Common myeloid progenitor, CD34-positive (primary cell): Measurements from ENCODE around the gene MS4A6E. TPM values are rescaled to one million over a fixed set of nuclear protein-coding genes. Genes with fewer than 3 reads are reported as not detected.
A peak's percentile ranks its signal among the peaks of the same experiment; 100 is the strongest.
"Not testable (repeated sequence)": the region's sequence is repeated elsewhere in the genome, so short reads cannot be mapped to it uniquely, and the experiment has no call there.

ENCODE experiments used
- CTCF ChIA-PET: fragments of 350-600 bp; sonication (Branson Sonifier 250); formaldehyde crosslinking; loops from one replicate; lab custom pipeline; 2021; ENCODE audit warnings: antibody characterized with exemption; lab: Charles Lee
- POLR2A ChIA-PET: fragments of 350-600 bp; sonication (Branson Sonifier 250); formaldehyde crosslinking; loops from one replicate; lab custom pipeline; 2021; ENCODE audit warnings: antibody characterized with exemption; lab: Charles Lee
- DNase-seq, 3 donors: peaks; one replicate each; pipeline versions ENCODE4 v3.0.0 to v3.0.0-alpha.2; 2013
- H3K27ac ChIP-seq, 2 experiments: 1 replicate in 1 of 2; 2 replicates in 1 of 2; pipeline ENCODE4 v1.7.0; 2013; ENCODE audit warnings: inconsistent platforms in 2 of 2, low read length in 2 of 2, mild to moderate bottlenecking in 2 of 2, low read depth in 1 of 2, moderate library complexity in 1 of 2; ENCODE audit not compliant: severe bottlenecking in 2 of 2, insufficient read depth in 1 of 2, poor library complexity in 1 of 2
- H3K27me3 ChIP-seq, 5 experiments: replicated peaks in 2 of 5; 1 replicate in 3 of 5; 2 replicates in 2 of 5; pipeline versions ENCODE4 v1.6.1 to v1.7.0; 2013; ENCODE audit warnings: low read length in 4 of 5, mild to moderate bottlenecking in 2 of 5, moderate library complexity in 2 of 5, inconsistent platforms in 1 of 5; ENCODE audit not compliant: insufficient read depth in 5 of 5, control insufficient read depth in 4 of 5
- H3K36me3 ChIP-seq, 4 experiments: 1 replicate in 2 of 4; 2 replicates in 2 of 4; pipeline versions ENCODE4 v1.6.1 to v1.7.0; 2013; ENCODE audit warnings: low read length in 3 of 4, control low read depth in 1 of 4, mild to moderate bottlenecking in 1 of 4; ENCODE audit not compliant: control insufficient read depth in 4 of 4, insufficient read depth in 4 of 4
- H3K4me1 ChIP-seq, 4 experiments: 1 replicate in 3 of 4; 2 replicates in 1 of 4; pipeline versions ENCODE4 v1.6.1 to v1.7.1; 2013; ENCODE audit warnings: low read length in 3 of 4, mild to moderate bottlenecking in 3 of 4, control low read depth in 1 of 4, inconsistent platforms in 1 of 4, moderate library complexity in 1 of 4; ENCODE audit not compliant: control insufficient read depth in 4 of 4, insufficient read depth in 4 of 4; ENCODE audit errors: control extremely low read depth in 1 of 4
- H3K4me3 ChIP-seq, 7 experiments: 1 replicate in 4 of 7; 2 replicates in 3 of 7; pipeline versions ENCODE4 v1.5.1 to v1.7.0; 2013; ENCODE audit warnings: mild to moderate bottlenecking in 7 of 7, low read length in 6 of 7, moderate library complexity in 6 of 7, inconsistent platforms in 2 of 7, low read depth in 2 of 7, control low read depth in 1 of 7; ENCODE audit not compliant: insufficient read depth in 4 of 7, control insufficient read depth in 1 of 7; ENCODE audit errors: extremely low read depth in 1 of 7
- H3K9me3 ChIP-seq, 5 experiments: 1 replicate in 4 of 5; 2 replicates in 1 of 5; pipeline versions ENCODE4 v1.6.1 to v1.7.1; 2013; ENCODE audit warnings: low read length in 4 of 5, mild to moderate bottlenecking in 2 of 5, inconsistent platforms in 1 of 5, low read depth in 1 of 5, moderate library complexity in 1 of 5; ENCODE audit not compliant: control insufficient read depth in 4 of 5, insufficient read depth in 2 of 5; ENCODE audit errors: control extremely low read depth in 1 of 5
- WGBS: methylation state at CpG from one replicate; pipeline ENCODE4 v1.1.5; 2013; ENCODE audit not compliant: insufficient coverage; 5-methylcytosine and 5-hydroxymethylcytosine counted together
- polyA plus RNA-seq: library from polyadenylated mRNA; unstranded; fragments of 120-200 nt; gene quantifications from one replicate; pipeline ENCODE4 v1.2.1, GENCODE V29; 2013

MS4A6E gene
- polyA plus RNA-seq, result not detected

- DNase-seq, result no peak
- CTCF ChIA-PET, result interaction anchor here (1.6 kb wide), 1 partner anchor 62 kb away, joined by 4 read pairs; no protein-coding TSS in a partner anchor
- 60% methylated on average over 1 of the region's 1 CpG for WGBS
- Histone ChIP-seq H3K9me3 (peaks cover 0 to 12% (median 2%) of the 10 kb centered on the region in 5 experiments), H3K36me3 (no peaks in the 10 kb centered on the region), H3K4me3 (no peak within 1 kb of the TSS), H3K4me1 (no peaks in the 10 kb centered on the region), H3K27me3 (no peaks in the 10 kb centered on the region), H3K27ac (no peak within 1 kb of the TSS)
- POLR2A ChIA-PET, result no interaction called here
Observed at GRCh38 chr11:60326955-60327354, at the start of gene MS4A6E. Gene MS4A6E, plus strand, starts transcription at chr11:60327255. Its CDS starts 7,641 bp downstream, at chr11:60334896.

- H3K27ac ChIP-seq, result peak within 1 kb of the TSS in 1 of 2 experiments; percentile 4
- 17% methylated on average over 1 of the region's 3 CpGs for WGBS
Observed at GRCh38 chr11:60280412-60280811, 46.6 kb upstream of the MS4A6E start, which contains the start of gene MS4A4A. Gene MS4A4A, plus strand, starts transcription at chr11:60280666. Its CDS starts 10 bp downstream, at chr11:60280676.

GRCh38 chr11:60281485-60281884 is 45.6 kb upstream of the MS4A6E start:
- no peak overlapping the region for H3K4me3 ChIP-seq
- peak in 2 of 3 donors; percentile 9 to 28 for DNase-seq
- H3K36me3 ChIP-seq, result no peaks in the 10 kb centered on the region
- POLR2A ChIA-PET, result no interaction called here
- peak overlapping the region in 1 of 2 experiments; percentile 36 for H3K27ac ChIP-seq
- H3K4me1 ChIP-seq, result peaks cover 0 to 20% (median 16%) of the 10 kb centered on the region in 4 experiments
- CTCF ChIA-PET, result interaction anchor here (1.0 kb wide), 1 partner anchor 16 kb away, joined by 3 read pairs; no protein-coding TSS in a partner anchor
- WGBS, result 100% methylated on average over 1 of the region's 2 CpGs
- peaks cover 0 to 2% (median 0%) of the 10 kb centered on the region in 5 experiments for H3K9me3 ChIP-seq
- no peaks in the 10 kb centered on the region for H3K27me3 ChIP-seq

More at GRCh38 chr11:60280412-60280811, 46.6 kb upstream of the MS4A6E start, which contains the start of gene MS4A4A:
- Histone ChIP-seq H3K4me1 (peaks cover 0 to 20% (median 16%) of the 10 kb centered on the region in 4 experiments), H3K27me3 (no peaks in the 10 kb centered on the region), H3K36me3 (no peaks in the 10 kb centered on the region), H3K9me3 (no peaks in the 10 kb centered on the region), H3K4me3 (no peak within 1 kb of the TSS)
- ChIA-PET POLR2A (no interaction called here), CTCF (interaction anchor here (0.8 kb wide), 1 partner anchor 65 kb away, joined by 3 read pairs; no protein-coding TSS in a partner anchor)
- peak; percentile 84 to 98 (median 95) for DNase-seq

- Histone ChIP-seq H3K4me3 (no peak overlapping the region), H3K27me3 (no peaks in the 10 kb centered on the region), H3K36me3 (no peaks in the 10 kb centered on the region), H3K9me3 (peaks cover 0 to 2% (median 0%) of the 10 kb centered on the region in 5 experiments), H3K4me1 (peaks cover 0 to 20% (median 16%) of the 10 kb centered on the region in 4 experiments), H3K27ac (no peak overlapping the region)
- ChIA-PET CTCF (no interaction called here), POLR2A (no interaction called here)
- peak in 2 of 3 donors; percentile 17 to 37 for DNase-seq
- WGBS, result no CpG with 5 or more reads among the region's 2 CpGs
Observed at GRCh38 chr11:60282286-60282685, 44.8 kb upstream of the MS4A6E start.

GRCh38 chr11:60285411-60286126 is 41.5 kb upstream of the MS4A6E start:
- H3K36me3 ChIP-seq, DNase-seq, H3K4me3 ChIP-seq, POLR2A ChIA-PET, CTCF ChIA-PET, H3K9me3 ChIP-seq, H3K27me3 ChIP-seq, H3K27ac ChIP-seq: not testable (repeated sequence)
- peaks cover 0 to 10% (median 7%) of the 10 kb centered on the region in 4 experiments for H3K4me1 ChIP-seq
- 97% methylated on average over 6 of the region's 7 CpGs for WGBS

- no peaks in the 10 kb centered on the region for H3K27me3 ChIP-seq
- no peaks in the 10 kb centered on the region for H3K4me1 ChIP-seq
- no peaks in the 10 kb centered on the region for H3K36me3 ChIP-seq
- 100% methylated on average over 1 of the region's 1 CpG for WGBS
- CTCF ChIA-PET, result interaction anchor here (1.2 to 2.7 kb wide), 4 partner anchors 9 to 45 kb away, joined by 3 to 8 read pairs (median 4); no protein-coding TSS in a partner anchor
- no peak for DNase-seq
- POLR2A ChIA-PET, result no interaction called here
- peaks cover 0 to 9% (median 0%) of the 10 kb centered on the region in 5 experiments for H3K9me3 ChIP-seq
- H3K27ac ChIP-seq, result no peak overlapping the region
- H3K4me3 ChIP-seq, result peak overlapping the region in 1 of 7 experiments; percentile 3
Observed at GRCh38 chr11:60288531-60288930, 38.5 kb upstream of the MS4A6E start.

- no peaks in the 10 kb centered on the region for H3K4me1 ChIP-seq
- H3K27me3 ChIP-seq, result no peaks in the 10 kb centered on the region
- ChIA-PET CTCF (no interaction called here), POLR2A (no interaction called here)
- no CpG with 5 or more reads among the region's 2 CpGs for WGBS
- H3K36me3 ChIP-seq, result no peaks in the 10 kb centered on the region
- no peak for DNase-seq
- H3K9me3 ChIP-seq, result peaks cover 0 to 9% (median 0%) of the 10 kb centered on the region in 5 experiments
- no peak overlapping the region for H3K4me3 ChIP-seq
- no peak overlapping the region for H3K27ac ChIP-seq
Observed at GRCh38 chr11:60292145-60292544, 34.9 kb upstream of the MS4A6E start.
